SK-N-SH (cell line): Measurements from ENCODE around the gene COL4A4.

ENCODE experiments used
- CTCF ChIP-seq: fragments of 200-600 bp; sonication (generic); IDR thresholded peaks from 2 replicates; pipeline ENCODE4 v1.6.1; 2017; ENCODE audit warnings: antibody characterized with exemption, mild to moderate bottlenecking, moderate library complexity
- GATA2 ChIP-seq: sonication (generic); formaldehyde crosslinking; IDR thresholded peaks from 2 replicates; pipeline ENCODE4 v1.5.0; 2020; ENCODE audit warnings: mild to moderate bottlenecking, missing genetic modification reagents
- YY1 ChIP-seq: IDR thresholded peaks from 2 replicates; pipeline ENCODE4 v1.4.0; 2012; ENCODE audit warnings: low read depth, mild to moderate bottlenecking

GRCh38 chr2:227079726-227080125, 84.3 kb downstream of the COL4A4 start:
- no peak for TF ChIP-seq YY1
- TF ChIP-seq CTCF = no peak
- TF ChIP-seq GATA2 (CRISPR knock-in tag) = no peak
